SW480 (cell line): Measurements from ENCODE around the gene CENPVL1.
"Not testable (repeated sequence)": the region's sequence is repeated elsewhere in the genome, so short reads cannot be mapped to it uniquely, and the experiment has no call there.

Experiments
- DNase-seq: peaks from one replicate; pipeline ENCODE4 v3.0.0-alpha.2; 2016; ENCODE audit warnings: low spot score

The CENPVL1 gene

DNA sequence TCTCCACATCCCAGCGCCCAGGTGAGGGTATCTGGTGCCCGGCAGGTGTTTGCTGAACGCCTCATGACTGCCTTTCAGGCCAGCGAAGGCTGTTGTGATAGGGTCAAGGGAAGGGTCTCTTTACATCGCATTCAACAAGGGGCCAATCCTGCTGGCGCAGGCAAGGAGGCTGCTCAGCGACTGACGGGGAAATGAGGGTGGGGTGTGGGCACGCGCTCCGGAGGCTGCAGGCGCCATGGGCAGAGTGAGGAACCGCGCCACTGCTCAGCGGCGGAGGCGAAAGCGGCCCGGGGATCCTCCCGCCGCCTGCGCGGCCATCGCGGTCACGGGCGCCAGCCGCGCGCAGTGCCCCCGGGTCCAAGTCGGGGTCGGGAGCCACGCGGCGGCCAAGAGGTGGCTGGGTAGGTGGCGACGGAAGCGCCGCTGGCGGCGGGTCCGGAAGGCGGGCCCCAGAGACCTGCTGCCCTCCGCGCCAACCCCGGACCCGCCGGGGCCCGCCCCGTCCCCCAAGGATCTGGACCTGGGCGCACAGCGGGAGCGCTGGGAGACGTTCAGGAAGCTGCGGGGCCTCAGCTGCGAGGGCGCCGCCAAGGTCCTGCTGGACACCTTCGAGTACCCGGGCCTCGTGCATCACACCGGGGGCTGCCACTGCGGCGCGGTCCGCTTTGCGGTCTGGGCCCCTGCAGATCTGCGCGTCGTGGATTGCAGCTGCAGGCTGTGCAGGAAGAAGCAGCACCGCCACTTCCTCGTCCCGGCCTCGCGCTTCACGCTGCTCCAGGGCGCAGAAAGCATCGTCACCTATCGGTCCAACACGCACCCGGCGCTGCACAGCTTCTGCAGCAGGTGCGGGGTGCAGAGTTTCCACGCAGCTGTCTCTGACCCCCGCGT is at the start of gene CENPVL1:
Gene CENPVL1 (plus strand): TSS at position 236 of the 888 bp plus-strand sequence. CDS start 0 bp downstream, at position 236.
- not testable (repeated sequence) for DNase-seq

DNA sequence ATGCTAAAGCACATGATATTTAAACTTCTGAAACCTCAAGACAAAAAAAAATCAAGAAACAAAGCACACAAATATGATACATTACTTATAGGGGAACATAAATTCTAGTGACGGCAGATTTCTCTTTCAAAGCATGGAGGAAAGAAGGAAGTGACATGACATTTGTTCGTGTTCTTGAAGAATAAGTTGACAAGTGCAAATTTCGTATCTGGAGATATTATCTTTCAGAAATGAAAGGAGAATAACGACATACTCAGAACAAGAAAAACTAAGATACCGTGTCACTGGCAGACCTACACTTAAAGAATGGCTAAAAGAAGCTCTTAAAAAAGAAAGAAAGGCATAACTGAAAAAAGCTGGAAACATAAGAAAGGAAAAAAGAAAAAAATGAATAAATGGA is 44.3 kb upstream of the CENPVL1 start:
- no peak for DNase-seq

DNA sequence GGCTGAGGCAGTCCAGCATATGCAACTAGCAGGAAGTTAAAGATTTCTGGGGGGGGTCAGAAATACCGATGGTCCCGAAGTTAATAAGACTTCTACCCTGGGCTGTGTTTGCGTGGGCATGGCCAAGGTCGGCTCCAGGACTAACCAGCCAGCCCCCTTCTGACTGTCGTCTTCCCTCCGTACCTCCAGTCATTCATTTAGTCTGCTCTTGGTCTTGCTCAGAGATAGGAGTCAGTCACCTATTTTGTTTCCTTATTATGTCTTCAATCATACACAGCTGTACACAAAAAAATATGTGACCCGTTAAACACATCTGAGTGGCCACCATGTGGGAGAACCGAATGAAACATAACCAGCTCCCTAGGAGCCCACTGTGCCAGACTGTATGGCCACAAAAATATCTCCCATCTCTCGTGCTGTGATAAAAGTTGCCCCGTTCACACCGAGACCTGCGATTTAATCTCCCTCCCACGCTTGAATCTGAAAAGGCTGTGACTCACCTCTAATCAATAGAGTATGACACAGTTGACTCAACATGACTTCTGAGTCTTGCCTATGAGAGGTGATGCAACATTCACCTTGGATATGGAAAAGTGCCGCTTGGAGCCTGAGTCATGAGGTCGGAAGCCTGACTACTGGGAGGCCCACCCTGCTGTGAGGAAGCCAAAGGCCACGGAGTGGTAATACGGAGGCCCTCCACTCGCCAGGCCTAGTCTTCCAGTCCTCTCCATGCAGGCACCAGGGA is 30.5 kb upstream of the CENPVL1 start:
- DNase-seq, result not testable (repeated sequence)

DNA sequence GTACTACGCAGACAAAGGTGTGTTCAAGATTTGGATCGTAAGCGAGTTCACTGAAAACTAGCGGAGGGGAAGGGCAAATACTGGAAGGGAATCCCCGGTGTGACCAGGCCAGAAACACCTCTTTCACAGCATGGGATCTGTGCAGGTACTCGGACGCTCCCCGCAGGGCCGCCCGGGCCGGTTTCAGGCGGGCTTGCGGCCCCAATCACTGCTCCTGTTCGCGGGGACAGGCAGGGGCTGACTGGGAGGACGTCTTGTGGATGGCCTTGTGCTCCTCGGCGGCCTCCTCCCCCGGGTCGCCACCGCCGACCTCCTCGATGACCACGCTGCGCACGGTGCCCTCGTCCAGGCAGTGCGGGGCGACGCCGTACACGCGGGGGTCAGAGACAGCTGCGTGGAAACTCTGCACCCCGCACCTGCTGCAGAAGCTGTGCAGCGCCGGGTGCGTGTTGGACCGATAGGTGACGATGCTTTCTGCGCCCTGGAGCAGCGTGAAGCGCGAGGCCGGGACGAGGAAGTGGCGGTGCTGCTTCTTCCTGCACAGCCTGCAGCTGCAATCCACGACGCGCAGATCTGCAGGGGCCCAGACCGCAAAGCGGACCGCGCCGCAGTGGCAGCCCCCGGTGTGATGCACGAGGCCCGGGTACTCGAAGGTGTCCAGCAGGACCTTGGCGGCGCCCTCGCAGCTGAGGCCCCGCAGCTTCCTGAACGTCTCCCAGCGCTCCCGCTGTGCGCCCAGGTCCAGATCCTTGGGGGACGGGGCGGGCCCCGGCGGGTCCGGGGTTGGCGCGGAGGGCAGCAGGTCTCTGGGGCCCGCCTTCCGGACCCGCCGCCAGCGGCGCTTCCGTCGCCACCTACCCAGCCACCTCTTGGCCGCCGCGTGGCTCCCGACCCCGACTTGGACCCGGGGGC is 28.2 kb upstream of the CENPVL1 start:
- DNase-seq, result not testable (repeated sequence)

- not testable (repeated sequence) for DNase-seq
Measured at GRCh38 chrX:51682720-51683062, 27.6 kb upstream of the CENPVL1 start, which contains the start of gene CENPVL2. CENPVL2 (minus strand) TSS chrX:51682831; CDS start chrX:51682831, 0 bp downstream.

GRCh38 chrX:51694254-51694653 is 16.1 kb upstream of the CENPVL1 start:
- DNase-seq, result no peak

- no peak for DNase-seq
Measured at GRCh38 chrX:51697397-51697796, 12.9 kb upstream of the CENPVL1 start.

- DNase-seq, result not testable (repeated sequence)
Measured at GRCh38 chrX:51712943-51713647, 2.8 kb downstream of the CENPVL1 start.

GRCh38 chrX:51728202-51728601 is 17.9 kb downstream of the CENPVL1 start:
- DNase-seq, result no peak

GRCh38 chrX:51737091-51737490 is 26.8 kb downstream of the CENPVL1 start:
- DNase-seq, result no peak

GRCh38 chrX:51742586-51742985 is 32.3 kb downstream of the CENPVL1 start:
- no peak for DNase-seq

GRCh38 chrX:51743179-51743957 is 33.1 kb downstream of the CENPVL1 start, which contains the start of gene GSPT2:
GSPT2 (plus strand) TSS chrX:51743442; CDS start chrX:51743627, 185 bp downstream.
- no peak for DNase-seq

GRCh38 chrX:51747671-51748070 is 37.4 kb downstream of the CENPVL1 start:
- DNase-seq, result no peak

GRCh38 chrX:51759055-51759839 is 48.9 kb downstream of the CENPVL1 start:
- DNase-seq, result no peak

GRCh38 chrX:51760657-51761056 is 50.3 kb downstream of the CENPVL1 start:
- DNase-seq, result no peak
